ENCODE results near the gene ATP5F1C.
"Not testable (repeated sequence)": the region's sequence is repeated elsewhere in the genome, so short reads cannot be mapped to it uniquely, and the experiment has no call there.

ATP5F1C gene

GRCh38 chr10:7787857-7788638, at the start of gene ATP5F1C, which contains the start of gene KIN:
ATP5F1C (plus strand) TSS chr10:7788177; CDS start chr10:7788208, 31 bp downstream.
KIN (minus strand) TSS chr10:7787993; CDS start chr10:7787933, 60 bp downstream.
- DNase-seq (ENCODE audit: insufficient read length, low spot score) (peak; percentile 78), FAIRE-seq (peak; percentile 77)
- TF ChIP-seq POLR2A (IDR thresholded peaks at IDR 0.05; ENCODE audit: low read depth, low read length), result peak; percentile 94

DNA sequence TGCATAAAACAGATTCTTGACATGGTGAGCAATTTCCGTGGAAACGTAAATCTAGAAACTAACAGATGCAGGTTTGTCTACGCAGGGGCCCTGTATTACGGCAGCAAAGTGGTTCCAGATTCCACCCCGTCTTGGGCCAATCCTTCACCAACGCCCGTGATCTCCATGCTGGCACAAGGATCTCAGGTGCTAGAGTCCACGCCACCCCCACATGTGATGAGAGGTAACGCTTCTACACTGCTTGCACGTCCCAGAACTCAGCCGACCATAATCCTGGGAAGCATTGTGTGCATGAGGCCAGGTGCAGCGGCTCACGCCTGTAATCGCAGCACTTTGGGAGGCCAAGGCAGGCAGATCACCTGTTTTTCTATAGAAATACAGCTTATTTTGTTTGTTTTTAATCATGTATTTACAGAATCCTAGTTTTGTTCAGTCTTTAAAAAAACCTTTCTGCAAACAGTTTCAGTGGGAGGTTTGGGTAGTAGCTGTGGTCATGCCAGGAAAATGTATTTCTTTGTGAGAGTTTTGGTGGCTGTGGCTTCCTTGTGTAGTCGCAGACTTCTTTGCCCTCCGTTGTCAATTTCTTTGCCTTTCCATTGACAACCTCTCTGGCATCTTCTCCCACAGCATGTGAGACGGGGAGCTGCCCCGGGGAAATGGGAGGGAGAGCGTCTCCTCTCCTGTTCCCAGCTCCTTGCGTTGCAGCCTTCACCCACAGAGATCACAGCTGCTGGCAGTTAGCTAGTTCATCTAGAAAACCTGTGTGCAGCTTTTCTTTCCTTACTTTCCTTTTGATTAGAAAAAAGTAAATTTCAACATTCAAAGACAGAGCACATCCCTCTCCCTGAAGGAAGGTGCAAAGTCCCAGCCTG, 49.2 kb upstream of the ATP5F1C start:
- FAIRE-seq, result no peak
- no peak for TF ChIP-seq POLR2A (IDR thresholded peaks at IDR 0.05; ENCODE audit: low read depth, low read length)
- DNase-seq (ENCODE audit: insufficient read length, low spot score), result no peak

- no peak for DNase-seq (ENCODE audit: insufficient read length, low spot score)
- no peak for TF ChIP-seq POLR2A (IDR thresholded peaks at IDR 0.05; ENCODE audit: low read depth, low read length)
- FAIRE-seq, result no peak
Measured at GRCh38 chr10:7744307-7744706, 43.7 kb upstream of the ATP5F1C start.

DNA sequence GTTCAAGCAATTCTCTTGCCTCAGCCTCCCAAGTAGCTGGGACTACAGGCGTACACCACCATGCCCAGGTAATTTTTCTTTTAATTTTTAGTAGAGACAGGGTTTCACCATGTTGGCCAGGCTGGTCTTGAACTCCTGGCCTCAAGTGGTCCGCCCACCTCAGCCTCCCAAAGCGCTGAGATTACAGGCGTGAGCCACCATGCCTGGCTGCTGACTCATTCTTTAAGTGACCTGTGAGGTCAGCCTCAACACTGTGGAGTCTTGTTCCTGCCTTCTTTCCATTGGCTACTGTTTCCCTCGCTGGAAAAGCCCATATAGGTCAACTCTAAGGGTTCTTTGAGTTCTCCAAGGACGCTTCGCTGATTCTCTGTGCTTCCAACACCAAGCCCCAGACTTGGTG, 39.3 kb upstream of the ATP5F1C start:
- DNase-seq (ENCODE audit: insufficient read length, low spot score); FAIRE-seq: not testable (repeated sequence)

- DNase-seq (ENCODE audit: insufficient read length, low spot score) (no peak), FAIRE-seq (no peak)
- no peak for TF ChIP-seq POLR2A (IDR thresholded peaks at IDR 0.05; ENCODE audit: low read depth, low read length)
Measured at GRCh38 chr10:7750222-7750621, 37.8 kb upstream of the ATP5F1C start.

DNA sequence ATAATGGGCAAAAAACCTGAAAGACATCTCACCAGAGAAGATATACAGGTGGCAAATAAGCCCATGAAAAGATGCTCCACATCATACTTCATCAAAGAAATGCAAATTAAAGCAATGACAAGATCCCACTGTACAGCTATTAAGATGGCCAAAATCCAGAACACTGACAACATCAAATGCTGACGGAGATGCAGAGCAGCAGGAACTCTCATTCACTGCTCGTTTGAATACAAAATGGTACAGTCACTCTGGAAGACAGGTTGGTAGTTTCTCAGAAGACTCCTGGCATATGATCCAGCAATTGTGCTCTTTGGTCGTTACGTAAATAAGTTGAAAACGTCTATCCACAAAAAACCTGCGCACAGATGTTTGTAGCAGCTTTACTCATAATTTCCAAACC, 35.7 kb upstream of the ATP5F1C start:
- no peak for TF ChIP-seq POLR2A (IDR thresholded peaks at IDR 0.05; ENCODE audit: low read depth, low read length)
- FAIRE-seq (no peak), DNase-seq (ENCODE audit: insufficient read length, low spot score) (no peak)

DNA sequence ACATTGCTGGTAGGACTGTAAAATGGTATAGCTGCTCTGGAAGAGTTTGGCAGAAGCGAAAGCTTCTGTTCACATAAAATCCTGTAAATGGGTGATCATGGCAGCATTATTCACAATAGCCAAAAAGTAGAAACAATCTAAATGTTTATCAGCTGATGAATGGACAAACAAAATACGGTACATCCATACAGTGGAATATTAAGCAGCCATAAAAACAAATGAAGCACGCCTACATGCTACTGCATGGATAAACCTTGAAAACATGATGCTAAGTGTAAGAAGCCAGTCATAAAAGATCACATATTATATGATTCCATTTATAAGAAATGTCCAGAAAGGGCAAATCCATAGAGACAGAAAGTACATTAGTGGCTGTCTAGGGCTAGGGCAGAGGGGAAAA, 32.9 kb upstream of the ATP5F1C start:
- no peak for DNase-seq (ENCODE audit: insufficient read length, low spot score)
- TF ChIP-seq POLR2A (IDR thresholded peaks at IDR 0.05; ENCODE audit: low read depth, low read length), result no peak
- no peak for FAIRE-seq

GRCh38 chr10:7756360-7756992, 31.5 kb upstream of the ATP5F1C start:
- DNase-seq (ENCODE audit: insufficient read length, low spot score) (no peak), FAIRE-seq (no peak)
- TF ChIP-seq POLR2A (IDR thresholded peaks at IDR 0.05; ENCODE audit: low read depth, low read length), result no peak

DNA sequence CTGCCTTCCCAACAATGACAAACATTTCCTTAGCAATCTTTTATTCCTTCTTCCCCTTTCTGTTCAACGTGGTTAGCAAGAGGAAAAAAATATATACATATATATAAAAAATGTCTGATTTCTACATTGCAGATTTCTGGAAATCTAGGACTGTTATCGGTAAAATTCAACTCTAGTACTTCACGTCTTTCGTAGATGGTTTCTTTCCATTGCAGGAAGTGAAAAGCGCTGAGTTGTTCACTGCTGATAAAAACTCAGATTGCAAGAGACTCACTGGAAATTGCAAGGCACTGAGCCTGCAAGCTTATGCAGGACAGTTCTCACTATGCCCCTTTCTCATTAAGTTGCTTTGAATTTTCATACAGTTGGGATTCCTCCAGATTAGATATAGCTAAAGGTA, 24.0 kb upstream of the ATP5F1C start:
- no peak for TF ChIP-seq POLR2A (IDR thresholded peaks at IDR 0.05; ENCODE audit: low read depth, low read length)
- FAIRE-seq (no peak), DNase-seq (ENCODE audit: insufficient read length, low spot score) (no peak)

- DNase-seq (ENCODE audit: insufficient read length, low spot score), result no peak
- FAIRE-seq, result no peak
- TF ChIP-seq POLR2A (IDR thresholded peaks at IDR 0.05; ENCODE audit: low read depth, low read length), result no peak
Measured at GRCh38 chr10:7766241-7766640, 21.7 kb upstream of the ATP5F1C start.

DNA sequence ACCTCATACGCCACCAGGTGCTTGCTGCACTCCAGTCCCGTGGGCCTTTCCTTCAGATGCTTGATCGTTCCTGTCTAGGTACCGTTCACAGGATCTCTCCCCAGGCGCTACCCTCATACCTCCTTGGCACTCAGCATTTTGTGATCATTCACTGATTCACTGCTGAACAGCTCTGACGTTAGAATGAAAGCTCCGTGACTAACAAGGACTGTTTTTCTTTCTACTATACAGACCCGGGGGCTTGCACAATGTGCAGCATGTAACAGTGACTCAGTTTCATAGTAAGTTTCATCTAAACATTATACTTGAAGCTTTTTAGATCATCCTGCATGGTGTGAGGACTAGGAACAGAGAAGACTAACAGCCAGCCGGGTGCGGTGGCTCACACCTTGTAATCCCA, 20.8 kb upstream of the ATP5F1C start:
- FAIRE-seq (no peak), DNase-seq (ENCODE audit: insufficient read length, low spot score) (no peak)
- TF ChIP-seq POLR2A (IDR thresholded peaks at IDR 0.05; ENCODE audit: low read depth, low read length), result no peak

DNA sequence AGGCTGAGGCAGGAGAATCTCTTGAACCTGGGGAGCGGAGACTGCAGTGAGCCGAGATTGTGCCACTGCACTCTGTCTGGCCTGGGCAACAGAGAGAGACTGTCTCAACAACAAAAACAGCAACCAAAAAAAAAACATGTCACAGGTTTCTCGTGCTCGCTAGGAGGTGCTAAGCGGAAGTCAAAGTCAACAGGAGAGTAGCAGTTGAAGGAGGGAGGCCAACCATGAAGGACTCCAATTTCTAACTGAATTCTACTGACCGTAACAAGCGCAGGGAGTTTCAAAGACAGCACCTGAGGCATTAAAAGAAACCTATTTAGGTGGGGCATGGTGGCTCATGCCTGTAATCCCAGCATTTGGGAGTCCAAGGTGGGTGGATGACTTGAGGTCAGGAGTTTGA, 19.6 kb upstream of the ATP5F1C start:
- no peak for TF ChIP-seq POLR2A (IDR thresholded peaks at IDR 0.05; ENCODE audit: low read depth, low read length)
- DNase-seq (ENCODE audit: insufficient read length, low spot score), result no peak
- no peak for FAIRE-seq

GRCh38 chr10:7773845-7774801, 13.9 kb upstream of the ATP5F1C start:
- DNase-seq (ENCODE audit: insufficient read length, low spot score) (no peak), FAIRE-seq (no peak)
- no peak for TF ChIP-seq POLR2A (IDR thresholded peaks at IDR 0.05; ENCODE audit: low read depth, low read length)

All from H54 (cell line).